Fibroblast of villous mesenchyme (primary cell): ENCODE data around the gene DIRAS1. TPM values are rescaled to one million over a fixed set of nuclear protein-coding genes. Genes with fewer than 3 reads are reported as not detected.

ENCODE experiments used
- DNase-seq: peaks from one replicate; pipeline ENCODE4 v3.0.0-alpha.2; 2010; ENCODE audit warnings: low read depth
- H3K4me3 ChIP-seq: 2 replicates; pipeline ENCODE4 v1.5.1; 2011; ENCODE audit warnings: low read depth, mild to moderate bottlenecking, low read length
- total RNA-seq: library from RNA; depleted of rRNA; stranded (reverse); fragments of >200 nt; gene quantifications from 2 replicates; pipeline ENCODE4 v1.2.3, GENCODE V29; 2012
- TF ChIP-seq, protein P1 (sequence below): IDR thresholded peaks from 2 replicates; pipeline ENCODE4 v1.5.1; 2012; ENCODE audit warnings: low read depth, mild to moderate bottlenecking, low read length; ENCODE audit not compliant: insufficient read depth

Gene DIRAS1
- total RNA-seq, 1 donor = under 0.01 TPM

DNA sequence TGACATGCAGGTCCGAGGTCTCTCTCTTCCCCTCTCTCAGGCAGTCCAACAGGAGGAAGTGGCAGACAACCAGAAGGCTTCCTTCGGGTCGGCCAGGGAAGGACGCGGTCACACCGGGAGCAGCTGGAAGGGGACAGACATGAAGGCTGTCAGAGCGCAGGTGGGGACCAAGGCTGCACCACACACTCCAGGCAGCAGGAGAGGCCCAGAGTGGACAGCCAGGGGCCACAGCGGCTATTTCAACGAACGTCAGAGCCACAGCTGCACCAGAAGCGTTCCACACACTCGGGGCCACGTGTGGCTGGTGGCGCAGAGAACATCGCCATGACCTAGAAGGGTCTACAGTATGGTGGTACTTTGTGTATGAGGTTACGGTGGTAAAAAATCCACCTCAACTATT is 34.6 kb upstream of the DIRAS1 start:
- no peak overlapping the region for H3K4me3 ChIP-seq
- TF ChIP-seq, protein P1, sequence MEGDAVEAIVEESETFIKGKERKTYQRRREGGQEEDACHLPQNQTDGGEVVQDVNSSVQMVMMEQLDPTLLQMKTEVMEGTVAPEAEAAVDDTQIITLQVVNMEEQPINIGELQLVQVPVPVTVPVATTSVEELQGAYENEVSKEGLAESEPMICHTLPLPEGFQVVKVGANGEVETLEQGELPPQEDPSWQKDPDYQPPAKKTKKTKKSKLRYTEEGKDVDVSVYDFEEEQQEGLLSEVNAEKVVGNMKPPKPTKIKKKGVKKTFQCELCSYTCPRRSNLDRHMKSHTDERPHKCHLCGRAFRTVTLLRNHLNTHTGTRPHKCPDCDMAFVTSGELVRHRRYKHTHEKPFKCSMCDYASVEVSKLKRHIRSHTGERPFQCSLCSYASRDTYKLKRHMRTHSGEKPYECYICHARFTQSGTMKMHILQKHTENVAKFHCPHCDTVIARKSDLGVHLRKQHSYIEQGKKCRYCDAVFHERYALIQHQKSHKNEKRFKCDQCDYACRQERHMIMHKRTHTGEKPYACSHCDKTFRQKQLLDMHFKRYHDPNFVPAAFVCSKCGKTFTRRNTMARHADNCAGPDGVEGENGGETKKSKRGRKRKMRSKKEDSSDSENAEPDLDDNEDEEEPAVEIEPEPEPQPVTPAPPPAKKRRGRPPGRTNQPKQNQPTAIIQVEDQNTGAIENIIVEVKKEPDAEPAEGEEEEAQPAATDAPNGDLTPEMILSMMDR = no peak
- DNase-seq = no peak

DNA sequence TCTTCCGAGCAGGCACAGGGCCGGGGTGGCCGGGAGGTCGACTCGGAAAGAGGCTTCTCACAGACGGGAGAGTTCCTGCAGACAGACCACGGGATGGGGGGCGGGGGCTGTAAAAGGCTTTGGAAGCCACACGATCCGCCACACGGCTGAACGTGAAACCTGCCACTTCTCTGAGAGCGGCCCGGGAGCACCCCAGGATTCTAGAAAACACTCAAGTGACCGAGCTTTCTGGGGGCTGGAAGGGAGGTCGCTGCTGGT is 34.2 kb upstream of the DIRAS1 start:
- DNase-seq = no peak
- TF ChIP-seq, protein P1 = no peak
- no peak overlapping the region for H3K4me3 ChIP-seq

DNA sequence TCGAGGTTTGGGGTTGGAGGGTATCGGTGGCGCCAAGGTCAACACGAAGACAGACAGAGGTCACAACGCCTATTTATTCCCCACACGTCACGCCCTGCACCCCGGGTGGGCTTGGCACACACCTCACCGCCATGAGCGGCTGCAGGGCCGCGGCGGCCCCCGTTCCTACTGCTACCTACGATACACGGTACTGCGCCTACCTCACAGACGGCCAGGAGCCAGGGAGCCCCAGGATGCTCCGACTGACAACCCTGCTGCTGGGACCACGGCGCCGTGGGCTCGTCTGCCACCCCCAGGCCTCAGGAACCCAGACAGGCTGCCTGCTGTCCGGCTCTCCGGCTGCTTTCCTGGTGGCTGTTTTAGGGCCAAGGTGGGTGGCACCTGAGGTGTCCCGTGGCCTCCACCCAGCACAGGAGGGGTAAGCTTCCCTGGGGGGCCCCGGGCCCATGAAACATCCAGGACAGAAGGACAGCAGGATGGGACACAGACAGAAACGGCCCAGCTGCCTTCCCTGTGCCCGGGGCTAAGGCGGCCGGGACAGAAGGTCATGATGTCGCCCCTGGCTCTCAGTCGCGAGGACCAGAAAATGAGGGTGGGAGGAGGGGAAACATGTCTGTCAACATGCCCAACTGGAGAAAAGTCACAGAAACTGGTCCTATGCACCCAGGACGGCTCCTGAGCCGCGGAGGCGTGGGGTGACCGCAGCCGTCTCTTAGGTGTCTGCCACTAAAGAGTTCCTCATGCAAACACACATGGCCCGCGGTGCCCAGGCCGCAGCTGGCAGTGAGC is 33.7 kb upstream of the DIRAS1 start:
- DNase-seq = no peak
- TF ChIP-seq, protein P1 = no peak
- no peak overlapping the region for H3K4me3 ChIP-seq

DNA sequence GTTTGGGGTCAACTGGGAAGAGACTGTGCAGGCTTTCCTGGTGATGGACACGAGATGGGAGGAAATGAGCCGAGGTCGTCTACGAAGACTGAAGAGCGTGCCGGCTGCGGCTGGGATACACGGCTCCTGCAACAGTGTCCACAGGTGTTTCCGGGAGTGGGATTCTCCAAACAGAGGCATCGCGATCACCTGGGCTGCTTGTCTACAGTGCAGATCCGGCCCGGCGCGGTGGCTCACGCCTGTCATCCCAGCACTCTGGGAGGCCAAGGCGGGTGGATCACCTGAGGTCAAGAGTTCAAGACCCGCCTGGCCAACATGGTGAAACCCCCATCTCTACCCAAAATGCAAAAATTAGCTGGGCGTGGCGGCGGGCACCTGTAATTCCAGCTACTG is 30.3 kb upstream of the DIRAS1 start:
- TF ChIP-seq, protein P1 = no peak
- H3K4me3 ChIP-seq = no peak overlapping the region
- DNase-seq = no peak

DNA sequence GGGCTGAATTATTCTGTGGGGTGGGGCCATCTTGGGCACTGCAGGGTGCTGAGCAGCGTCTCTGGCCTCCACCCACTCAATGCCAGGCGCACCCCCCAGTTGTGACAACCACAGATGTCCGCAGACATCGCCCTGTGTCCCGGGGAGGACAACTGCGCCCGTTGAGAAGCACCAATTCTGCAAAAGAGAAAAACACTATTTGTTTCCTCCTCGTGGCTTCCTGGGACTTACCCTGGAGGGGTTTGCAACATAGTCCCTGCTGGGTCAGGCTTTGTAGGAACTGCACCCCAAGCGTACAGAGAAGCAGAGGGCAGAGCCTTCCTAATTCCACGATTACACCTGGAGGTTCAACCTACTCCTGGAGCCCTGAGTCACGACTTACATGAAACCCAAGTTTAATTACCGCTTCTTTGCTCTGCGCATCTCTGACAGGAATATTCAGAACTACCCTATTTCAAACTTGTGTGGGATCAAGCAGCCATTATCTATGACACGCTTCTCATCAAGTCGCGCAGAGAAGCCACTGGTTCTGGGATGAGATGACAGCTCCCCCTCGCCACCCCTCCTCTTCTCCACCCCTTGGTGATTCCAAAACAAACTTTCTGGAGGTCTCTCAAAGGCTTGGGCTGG is 29.8 kb upstream of the DIRAS1 start:
- H3K4me3 ChIP-seq = no peak overlapping the region
- DNase-seq = no peak
- TF ChIP-seq, protein P1 = no peak

DNA sequence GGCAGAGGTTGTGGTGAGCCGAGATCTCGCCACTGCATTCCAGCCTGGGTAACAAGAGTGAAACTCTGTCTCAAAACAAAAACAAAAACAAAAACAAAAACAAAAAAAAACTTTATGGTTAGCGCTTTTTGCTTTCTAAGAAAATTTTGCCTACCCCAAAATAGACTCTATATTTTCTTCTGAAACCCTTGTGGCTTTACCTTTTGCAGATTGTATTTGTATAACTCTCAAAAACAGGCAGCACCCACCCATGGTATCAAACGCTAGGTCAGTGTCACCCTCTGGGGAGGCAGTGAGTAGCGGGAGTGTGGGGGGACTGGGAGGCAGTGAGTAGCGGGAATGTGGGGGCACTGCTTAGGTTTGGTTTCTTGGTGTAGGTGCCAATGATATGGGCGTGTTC is 26.2 kb upstream of the DIRAS1 start:
- TF ChIP-seq, protein P1 = no peak
- DNase-seq = no peak
- no peak overlapping the region for H3K4me3 ChIP-seq
